Peyer's patch (tissue), 4 donors: ENCODE data around the gene GMCL2.

Experiments used
- CTCF ChIP-seq, 6 experiments: fragments of 450-650 bp in 4 of 6; fragments of 200-600 bp in 2 of 6; sonication (generic) in 1 of 6; IDR thresholded peaks; one replicate each; pipeline ENCODE4 v1.5.1; 2017 to 2019; ENCODE audit warnings: antibody characterized with exemption in 6 of 6, mild to moderate bottlenecking in 3 of 6, moderate library complexity in 1 of 6
- POLR2A ChIP-seq, 2 donors: fragments of 450-650 bp; IDR thresholded peaks; one replicate each; pipeline ENCODE4 v1.5.1; 2017; ENCODE audit warnings: antibody characterized with exemption in 2 of 2, mild to moderate bottlenecking in 2 of 2, moderate library complexity in 2 of 2

- no peak for TF ChIP-seq CTCF (IDR thresholded peaks at IDR 0.05)
- no peak for TF ChIP-seq POLR2A (IDR thresholded peaks at IDR 0.05)
Measured at GRCh38 chr5:178137991-178138390, 49.2 kb downstream of the GMCL2 start.
